Natural killer cell treated with Interleukin-12 subunit alpha and Interleukin-12 subunit beta and Interleukin-15 and Interleukin-18, amount 100 ng/mL, for 72 hours (primary cell): Measurements from ENCODE around the gene LIN7A. TPM values are rescaled to one million over a fixed set of nuclear protein-coding genes. Genes with fewer than 3 reads are reported as not detected.
"Not testable (repeated sequence)": the region's sequence is repeated elsewhere in the genome, so short reads cannot be mapped to it uniquely, and the experiment has no call there.

Source experiments
- ATAC-seq, 2 donors: fragments of 150-1000 bp; cut with Tn5 transposase in 1 of 2; sonication (Bioruptor Pico), chemical (Tn5 transposase) in 1 of 2; 2 replicates each; pipeline ENCODE4 v1.10.0; 2021
- DNase-seq: peaks from one replicate; pipeline ENCODE4 v3.0.0; 2022; ENCODE audit warnings: low spot score
- H3K27ac Mint-ChIP-seq, 2 donors: 1 replicate in 1 of 2; 2 replicates in 1 of 2; pipeline ENCODE4 v1.8.0; 2022; ENCODE audit warnings: mixed read lengths in 2 of 2, mild to moderate bottlenecking in 1 of 2, moderate library complexity in 1 of 2
- H3K27me3 Mint-ChIP-seq, 2 donors: 1 replicate in 1 of 2; 2 replicates in 1 of 2; pipeline ENCODE4 v1.8.0; 2022; ENCODE audit warnings: mixed read lengths in 2 of 2
- H3K36me3 Mint-ChIP-seq: one replicate; pipeline ENCODE4 v1.8.0; 2022; ENCODE audit warnings: mixed read lengths
- H3K4me1 Mint-ChIP-seq, 2 donors: 1 replicate in 1 of 2; 2 replicates in 1 of 2; pipeline ENCODE4 v1.8.0; 2022; ENCODE audit warnings: low read depth in 2 of 2, mixed read lengths in 2 of 2, mild to moderate bottlenecking in 1 of 2
- H3K4me3 Mint-ChIP-seq: one replicate; pipeline ENCODE4 v1.8.0; 2022; ENCODE audit warnings: mixed read lengths
- H3K9me3 Mint-ChIP-seq: 2 replicates; pipeline ENCODE4 v1.8.0; 2022; ENCODE audit warnings: mixed read lengths
- total RNA-seq, 2 donors: library from RNA; stranded (reverse); gene quantifications; one replicate each; pipeline ENCODE4 v1.2.3, GENCODE V29; 2022

LIN7A gene
- total RNA-seq, 2 donors from 2014 or later: 0.75 TPM; not detected in 1

- Mint-ChIP-seq H3K27ac (no peak overlapping the region), H3K9me3 (peaks cover 8% of the 10 kb centered on the region), H3K27me3 (no peaks in the 10 kb centered on the region), H3K36me3 (no peaks in the 10 kb centered on the region), H3K4me1 (no peaks in the 10 kb centered on the region), H3K4me3 (no peak overlapping the region)
- DNase-seq: no peak
- no peak for ATAC-seq
Observed at GRCh38 chr12:80802652-80803400, 134.9 kb downstream of the LIN7A start.

- H3K27me3 Mint-ChIP-seq: no peaks in the 10 kb centered on the region
- no peaks in the 10 kb centered on the region for H3K36me3 Mint-ChIP-seq
- H3K4me1 Mint-ChIP-seq: no peaks in the 10 kb centered on the region
- H3K27ac Mint-ChIP-seq: no peak overlapping the region
- H3K4me3 Mint-ChIP-seq: no peak overlapping the region
- DNase-seq: no peak
- ATAC-seq: no peak
- H3K9me3 Mint-ChIP-seq: peaks cover 5% of the 10 kb centered on the region
Observed at GRCh38 chr12:80798281-80798680, 139.5 kb downstream of the LIN7A start.

- DNase-seq (no peak), ATAC-seq (no peak)
- H3K27ac Mint-ChIP-seq: no peak overlapping the region
- H3K36me3 Mint-ChIP-seq: no peaks in the 10 kb centered on the region
- H3K4me3 Mint-ChIP-seq: no peak overlapping the region
- no peaks in the 10 kb centered on the region for H3K4me1 Mint-ChIP-seq
- H3K9me3 Mint-ChIP-seq: peaks cover 3% of the 10 kb centered on the region
- no peaks in the 10 kb centered on the region for H3K27me3 Mint-ChIP-seq
Observed at GRCh38 chr12:80794551-80794950, 143.2 kb downstream of the LIN7A start.

- H3K27me3 Mint-ChIP-seq: no peaks in the 10 kb centered on the region
- H3K9me3 Mint-ChIP-seq: peaks cover 3% of the 10 kb centered on the region
- H3K4me1 Mint-ChIP-seq: no peaks in the 10 kb centered on the region
- no peak overlapping the region for H3K4me3 Mint-ChIP-seq
- DNase-seq (no peak), ATAC-seq (no peak)
- H3K27ac Mint-ChIP-seq: no peak overlapping the region
- no peaks in the 10 kb centered on the region for H3K36me3 Mint-ChIP-seq
Observed at GRCh38 chr12:80792861-80793260, 144.9 kb downstream of the LIN7A start.

DNA sequence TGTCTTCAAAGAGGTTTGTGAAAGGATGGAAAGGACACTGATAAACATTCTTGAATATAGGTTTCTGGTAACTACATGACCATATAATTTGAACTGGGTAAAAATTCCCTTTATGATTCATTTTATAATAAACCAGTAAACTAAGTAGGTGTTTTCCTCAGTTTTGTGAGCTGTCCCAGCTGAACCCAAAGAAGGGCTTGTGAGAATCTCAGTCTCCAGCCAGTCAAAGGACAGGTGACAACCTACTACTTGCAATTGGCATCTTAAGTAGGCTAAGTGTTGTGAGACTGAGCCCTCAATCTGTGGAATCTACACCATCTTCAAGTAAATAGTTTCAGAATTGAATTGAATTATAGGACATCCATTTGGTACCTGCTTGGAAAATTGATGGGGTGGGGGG is 145.9 kb downstream of the LIN7A start:
- H3K36me3 Mint-ChIP-seq: no peaks in the 10 kb centered on the region
- no peak overlapping the region for H3K27ac Mint-ChIP-seq
- ATAC-seq (no peak), DNase-seq (no peak)
- no peaks in the 10 kb centered on the region for H3K27me3 Mint-ChIP-seq
- peaks cover 9% of the 10 kb centered on the region for H3K9me3 Mint-ChIP-seq
- H3K4me3 Mint-ChIP-seq: no peak overlapping the region
- H3K4me1 Mint-ChIP-seq: no peaks in the 10 kb centered on the region

DNA sequence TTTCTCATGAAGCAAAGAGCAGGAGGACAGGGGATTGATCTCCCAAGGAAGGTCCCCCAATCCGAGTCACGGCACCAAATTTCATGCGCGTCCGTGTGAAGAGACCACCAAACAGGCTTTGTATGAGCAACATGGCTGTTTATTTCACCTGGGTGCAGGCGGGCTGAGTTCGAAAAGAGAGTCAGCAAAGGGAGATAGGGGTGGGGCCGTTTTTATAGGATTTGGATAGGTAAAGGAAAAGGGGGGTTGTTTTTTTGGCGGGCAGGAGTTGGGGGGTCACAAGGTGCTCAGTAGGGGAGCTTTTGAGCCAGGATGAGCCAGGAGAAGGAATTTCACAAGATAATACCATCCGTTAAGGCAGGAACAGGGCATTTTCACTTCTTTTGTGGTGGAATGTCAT is 149.3 kb downstream of the LIN7A start:
- DNase-seq, H3K27ac Mint-ChIP-seq, H3K4me3 Mint-ChIP-seq, H3K27me3 Mint-ChIP-seq, H3K4me1 Mint-ChIP-seq, H3K36me3 Mint-ChIP-seq, ATAC-seq: not testable (repeated sequence)
- H3K9me3 Mint-ChIP-seq: peaks cover 22% of the 10 kb centered on the region

GRCh38 chr12:80782963-80783470 is 154.7 kb downstream of the LIN7A start:
- not testable (repeated sequence) for H3K36me3 Mint-ChIP-seq, H3K4me3 Mint-ChIP-seq, H3K4me1 Mint-ChIP-seq, ATAC-seq, H3K27me3 Mint-ChIP-seq, DNase-seq, H3K27ac Mint-ChIP-seq
- H3K9me3 Mint-ChIP-seq: peaks cover 25% of the 10 kb centered on the region

DNA sequence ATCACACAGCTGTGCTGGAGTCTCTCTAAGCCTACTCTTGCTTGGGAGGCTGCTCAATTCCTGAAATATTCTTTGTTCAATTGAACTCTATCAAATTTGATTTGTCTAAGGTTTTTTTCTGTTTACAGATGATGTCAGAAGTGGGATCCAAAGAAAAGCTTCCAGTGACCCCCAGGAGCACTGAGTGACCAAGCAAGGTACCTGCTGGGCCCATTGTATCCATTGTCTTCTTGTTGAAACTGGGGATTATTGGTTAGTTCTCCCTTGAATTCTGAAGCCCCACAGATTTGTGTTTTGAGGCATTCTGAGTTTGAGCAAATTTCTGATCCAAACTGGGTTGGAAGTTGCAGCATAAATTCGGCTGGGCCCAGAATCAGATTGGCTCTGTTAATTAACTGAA is 156.4 kb downstream of the LIN7A start:
- Mint-ChIP-seq H3K4me3 (no peak overlapping the region), H3K9me3 (peaks cover 26% of the 10 kb centered on the region), H3K4me1 (no peaks in the 10 kb centered on the region), H3K27ac (no peak overlapping the region), H3K27me3 (no peaks in the 10 kb centered on the region), H3K36me3 (peaks cover 8% of the 10 kb centered on the region)
- ATAC-seq (no peak), DNase-seq (no peak)

DNA sequence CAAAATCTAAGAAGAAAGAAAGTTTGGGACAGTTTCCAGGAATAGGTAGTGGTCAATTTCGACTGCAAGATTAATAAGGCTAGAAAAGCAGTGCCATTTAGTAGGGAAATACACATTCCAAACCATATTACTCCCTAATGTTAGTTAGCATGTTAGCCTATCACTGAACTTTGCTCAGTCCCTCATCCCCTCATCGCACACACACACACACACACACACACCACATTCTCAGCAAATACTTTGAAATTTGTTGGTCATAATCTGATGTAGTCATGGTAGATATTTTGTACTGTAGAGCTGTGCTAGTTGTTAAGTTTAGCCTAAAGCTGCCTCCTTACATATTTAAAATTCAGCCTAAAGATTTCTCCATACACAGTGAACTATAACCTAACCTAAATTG is 157.0 kb downstream of the LIN7A start:
- Mint-ChIP-seq H3K27ac (no peak overlapping the region), H3K36me3 (peaks cover 8% of the 10 kb centered on the region), H3K4me3 (no peak overlapping the region), H3K9me3 (peaks cover 29% of the 10 kb centered on the region), H3K27me3 (no peaks in the 10 kb centered on the region), H3K4me1 (no peaks in the 10 kb centered on the region)
- DNase-seq (no peak), ATAC-seq (no peak)

DNA sequence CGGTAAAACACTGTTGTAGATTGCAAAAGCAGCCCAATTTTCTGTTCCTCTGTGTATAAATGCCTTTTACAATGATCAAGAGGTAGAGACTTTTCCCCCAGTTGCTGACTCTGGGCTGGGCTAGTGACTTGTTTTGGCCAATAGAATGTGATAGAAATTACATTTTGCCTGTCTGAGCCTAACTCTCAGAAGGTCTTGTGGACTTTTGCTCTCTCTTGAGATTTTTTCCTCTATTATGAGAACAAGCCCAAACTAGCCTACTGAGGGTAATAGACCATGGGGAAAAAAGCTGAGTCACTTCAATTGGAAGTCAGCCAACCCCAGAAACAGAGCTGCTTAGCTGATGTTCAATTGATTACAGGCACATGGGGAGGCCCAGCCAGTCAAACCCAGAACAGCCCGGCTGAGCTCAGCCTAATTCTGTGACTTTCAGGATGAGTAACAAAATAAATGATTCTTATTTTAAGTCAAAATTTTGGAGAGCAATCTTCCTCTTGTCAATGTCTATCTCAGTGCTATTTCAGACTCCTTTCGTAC is 159.7 kb downstream of the LIN7A start:
- Mint-ChIP-seq H3K36me3 (peaks cover 8% of the 10 kb centered on the region), H3K4me1 (no peaks in the 10 kb centered on the region), H3K9me3 (peaks cover 22% of the 10 kb centered on the region), H3K27ac (peak overlapping the region in 1 of 2 donors; percentile 15), H3K27me3 (no peaks in the 10 kb centered on the region), H3K4me3 (peak overlapping the region; percentile 21)
- ATAC-seq: peak; percentile 66 to 90
- DNase-seq: no peak

- Mint-ChIP-seq H3K27me3 (no peaks in the 10 kb centered on the region), H3K4me1 (no peaks in the 10 kb centered on the region), H3K9me3 (peaks cover 22% of the 10 kb centered on the region), H3K4me3 (no peak overlapping the region), H3K27ac (peak overlapping the region in 1 of 2 donors; percentile 15), H3K36me3 (peaks cover 8% of the 10 kb centered on the region)
- ATAC-seq: no peak
- DNase-seq: no peak
Observed at GRCh38 chr12:80777587-80777986, 160.1 kb downstream of the LIN7A start.

- H3K27me3 Mint-ChIP-seq: no peaks in the 10 kb centered on the region
- ATAC-seq: no peak
- no peak overlapping the region for H3K4me3 Mint-ChIP-seq
- H3K9me3 Mint-ChIP-seq: peaks cover 24% of the 10 kb centered on the region
- H3K4me1 Mint-ChIP-seq: no peaks in the 10 kb centered on the region
- DNase-seq: no peak
- H3K36me3 Mint-ChIP-seq: peaks cover 8% of the 10 kb centered on the region
- no peak overlapping the region for H3K27ac Mint-ChIP-seq
Observed at GRCh38 chr12:80776706-80777105, 161.0 kb downstream of the LIN7A start.

DNA sequence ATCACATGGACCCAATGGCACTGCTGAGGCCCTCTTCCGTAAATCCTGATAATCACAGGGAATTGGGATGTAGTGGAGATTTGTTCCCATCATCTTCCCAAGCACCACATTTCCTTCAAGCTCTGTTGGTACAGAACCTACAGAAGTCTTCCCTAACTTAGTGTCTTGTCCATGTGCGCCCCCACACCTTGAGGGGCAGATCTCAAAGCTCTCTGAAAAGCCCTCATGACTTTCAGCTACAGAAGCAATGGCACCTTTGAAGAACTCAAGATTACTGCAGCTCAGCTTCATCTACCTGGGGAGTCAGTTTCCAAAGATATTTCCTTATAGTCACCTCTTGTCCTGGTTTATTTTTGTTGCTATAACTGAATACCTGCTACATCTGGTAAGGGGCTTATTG is 166.8 kb downstream of the LIN7A start:
- Mint-ChIP-seq H3K4me1 (no peaks in the 10 kb centered on the region), H3K27me3 (no peaks in the 10 kb centered on the region), H3K36me3 (no peaks in the 10 kb centered on the region), H3K27ac (no peak overlapping the region), H3K4me3 (no peak overlapping the region), H3K9me3 (peaks cover 13% of the 10 kb centered on the region)
- DNase-seq (no peak), ATAC-seq (no peak)

DNA sequence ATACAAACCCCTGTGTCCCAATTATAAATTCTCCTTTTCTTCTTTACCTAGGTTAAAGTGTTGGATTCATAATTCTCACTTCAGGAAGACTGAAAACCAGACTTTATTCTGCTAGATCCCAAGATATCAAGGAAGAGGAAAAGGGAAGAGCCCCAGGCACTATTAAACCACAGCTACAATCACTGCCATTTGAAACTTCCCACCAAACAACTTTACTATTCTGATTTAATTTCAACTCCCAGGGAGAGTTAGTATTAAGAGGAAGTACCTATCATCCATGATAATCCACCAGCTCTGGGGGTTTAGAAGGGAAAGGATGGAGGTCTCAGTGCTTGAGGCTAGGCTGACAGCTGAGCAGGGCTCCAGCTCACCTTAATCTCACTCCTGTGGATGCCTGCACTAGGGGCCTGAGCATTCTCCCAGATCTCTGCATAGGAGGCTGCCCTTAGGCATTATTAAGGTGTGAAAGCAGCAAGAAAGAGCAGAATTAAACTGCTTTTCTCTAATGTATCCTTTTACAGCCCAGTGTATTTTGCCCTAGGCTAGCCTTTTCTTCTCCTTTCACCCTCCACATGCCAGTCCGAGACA is 168.1 kb downstream of the LIN7A start:
- Mint-ChIP-seq H3K36me3 (no peaks in the 10 kb centered on the region), H3K9me3 (peaks cover 12% of the 10 kb centered on the region), H3K27ac (no peak overlapping the region), H3K4me3 (no peak overlapping the region), H3K27me3 (no peaks in the 10 kb centered on the region), H3K4me1 (no peaks in the 10 kb centered on the region)
- ATAC-seq (no peak), DNase-seq (no peak)
